ENCODE measurements around the gene COPG1. TPM values are rescaled to one million over a fixed set of nuclear protein-coding genes. Genes with fewer than 3 reads are reported as not detected.

Gene COPG1
- total and polyA plus RNA-seq, 2 of the 4 experiments (the other 2 are of a cell fraction): 203 to 446 TPM

DNA sequence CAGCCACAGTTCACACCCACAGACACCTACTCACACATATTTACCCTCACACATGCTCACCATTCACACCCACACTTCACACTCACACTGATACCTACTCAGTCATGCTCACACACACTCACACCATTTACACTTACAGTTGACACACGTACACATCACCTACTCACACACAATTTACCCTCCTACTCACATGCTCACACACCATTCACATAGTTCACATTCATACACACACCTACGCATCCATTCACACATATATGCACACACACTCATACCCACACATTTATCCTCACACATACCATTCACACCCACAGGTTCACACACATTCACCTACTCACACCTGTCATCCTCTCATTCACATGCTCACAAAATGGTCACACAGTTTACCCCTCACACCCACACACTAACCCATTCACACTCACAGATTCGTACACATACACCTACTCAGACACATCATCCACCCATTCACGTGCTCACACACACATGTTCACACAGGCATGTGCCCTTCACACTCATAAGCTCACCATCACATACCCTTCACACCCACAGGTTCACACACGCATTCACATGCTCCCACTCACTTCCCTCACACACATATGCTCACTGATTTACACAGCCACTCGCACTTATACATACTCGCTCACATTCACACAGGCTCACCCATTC, 71.5 kb downstream of the COPG1 start:
- Histone ChIP-seq H2AK9ac (replicated peaks; ENCODE audit: low read depth, low read length, poor library complexity) (peak overlapping the region; percentile 39), H2BK120ac (ENCODE audit: low read depth, low read length) (no peak overlapping the region), H3K9me1 (ENCODE audit: insufficient read depth, low read length) (peaks cover 8% of the 10 kb centered on the region; the same call in 1 of the 2 replicates), H3K9me3 (ENCODE audit: control insufficient read depth, insufficient read depth, low read length) (no peaks in the 10 kb centered on the region), H2BK5ac (ENCODE audit: low read depth, low read length, poor library complexity, severe bottlenecking) (no peak overlapping the region), H3K23ac (ENCODE audit: low read depth, low read length) (no peak overlapping the region), H3K4me3 (ENCODE audit: insufficient read depth, low read depth, low read length) (no peak overlapping the region), H2AFZ (replicated peaks; ENCODE audit: low read length, poor library complexity) (peak overlapping the region; percentile 10), H3K9ac (ENCODE audit: low read depth, low read length) (no peak overlapping the region), H2BK20ac (ENCODE audit: low read depth, low read length) (no peak overlapping the region), H3K4ac (ENCODE audit: low read depth, low read length) (no peak overlapping the region), H3K18ac (ENCODE audit: low read depth, low read length) (no peak overlapping the region), H4K91ac (ENCODE audit: insufficient read depth, low read depth, low read length) (no peak overlapping the region), H3K36me3 (ENCODE audit: control insufficient read depth, insufficient read depth, low read length) (peaks cover 8% of the 10 kb centered on the region), H3K56ac (ENCODE audit: extremely low read depth, insufficient read depth, low read length) (no peak overlapping the region), H3K14ac (replicated peaks; ENCODE audit: low read depth, low read length) (no peak overlapping the region), H3K27me3 (ENCODE audit: control insufficient read depth, insufficient read depth, low read length) (no peaks in the 10 kb centered on the region), H4K8ac (ENCODE audit: low read depth in 2 of 2, low read length in 2 of 2) (no peak overlapping the region), H2AK5ac (ENCODE audit: low read depth, low read length) (no peak overlapping the region), H3K4me2 (ENCODE audit: low read depth, low read length) (no peak overlapping the region), H4K20me1 (ENCODE audit: insufficient read depth, low read length) (no peaks in the 10 kb centered on the region), H2BK15ac (ENCODE audit: low read depth, low read length) (no peak overlapping the region), H3K27ac (ENCODE audit: insufficient read depth, low read length) (no peak overlapping the region), H3K79me1 (ENCODE audit: low read depth in 1 of 2, low read length in 2 of 2) (peaks cover 0 to 19% of the 10 kb centered on the region in 2 experiments; a peak in 3 of 4 replicates), H3K4me1 (ENCODE audit: control insufficient read depth, insufficient read depth, low read length) (peaks cover 3% of the 10 kb centered on the region; the same call in 1 of the 2 replicates), H4K5ac (ENCODE audit: low read depth, low read length) (no peak overlapping the region)
- BruUV-seq (replicated peaks): no TSS peak
- ChIA-PET CTCF (no interaction called here), POLR2A (ENCODE audit: unreplicated experiment) (no interaction called here)
- DNase-seq: no peak
- no peak for TF ChIP-seq RFX5 (IDR thresholded peaks at IDR 0.05; ENCODE audit: low read depth, low read length)
- TF ChIP-seq MXI1 (IDR thresholded peaks at IDR 0.05; ENCODE audit: borderline replicate concordance, low read depth, low read length): no peak
- TF ChIP-seq MAZ (IDR thresholded peaks at IDR 0.05; ENCODE audit: borderline replicate concordance, low read depth, low read length): no peak
- TF ChIP-seq NFE2L2 (IDR thresholded peaks at IDR 0.05; ENCODE audit: low read depth, low read length): no peak
- TF ChIP-seq BHLHE40 (IDR thresholded peaks at IDR 0.05; ENCODE audit: low read depth, low read length): no peak
- no peak for TF ChIP-seq RCOR1 (IDR thresholded peaks at IDR 0.05; ENCODE audit: insufficient replicate concordance, low read length)
- TF ChIP-seq, protein P1, sequence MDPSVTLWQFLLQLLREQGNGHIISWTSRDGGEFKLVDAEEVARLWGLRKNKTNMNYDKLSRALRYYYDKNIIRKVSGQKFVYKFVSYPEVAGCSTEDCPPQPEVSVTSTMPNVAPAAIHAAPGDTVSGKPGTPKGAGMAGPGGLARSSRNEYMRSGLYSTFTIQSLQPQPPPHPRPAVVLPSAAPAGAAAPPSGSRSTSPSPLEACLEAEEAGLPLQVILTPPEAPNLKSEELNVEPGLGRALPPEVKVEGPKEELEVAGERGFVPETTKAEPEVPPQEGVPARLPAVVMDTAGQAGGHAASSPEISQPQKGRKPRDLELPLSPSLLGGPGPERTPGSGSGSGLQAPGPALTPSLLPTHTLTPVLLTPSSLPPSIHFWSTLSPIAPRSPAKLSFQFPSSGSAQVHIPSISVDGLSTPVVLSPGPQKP (IDR thresholded peaks at IDR 0.05; ENCODE audit: borderline replicate concordance, low read depth, low read length): no peak
- no peak for TF ChIP-seq CHD1 (IDR thresholded peaks at IDR 0.05; ENCODE audit: low read depth, low read length)
- intact Hi-C loops (cut with micrococcal nuclease): no loop called here
- no peak for ATAC-seq (ENCODE audit: low read depth)
- in situ Hi-C loops (cut with MboI; ENCODE audit: low sequenced_read_pairs): no loop called here
- dilution Hi-C loops (cut with HindIII; ENCODE audit: low sequenced_read_pairs, unreplicated experiment): no loop called here
- WGBS, 2 experiments (ENCODE audit: extremely low coverage in 2 of 2, insufficient read length in 1 of 2): 93 to 100% methylated on average over 4 to 7 of the region's 7 CpGs

All from IMR-90 (cell line).